Thymus (tissue), 11 donors: ENCODE measurements around the gene PCK2. TPM values are rescaled to one million over a fixed set of nuclear protein-coding genes. Genes with fewer than 3 reads are reported as not detected.

Experiments used
- DNase-seq, 9 donors: peaks; one replicate each; pipeline ENCODE4 v3.0.0-alpha.2; 2013; ENCODE audit warnings: low spot score in 9 of 9, low read depth in 6 of 9, missing footprints in 1 of 9
- H3K27ac ChIP-seq, 2 donors: one replicate each; pipeline ENCODE4 v1.5.1; 2013; ENCODE audit warnings: control low read depth in 1 of 2, low read depth in 1 of 2, low read length in 1 of 2, mild to moderate bottlenecking in 1 of 2, moderate library complexity in 1 of 2
- H3K27me3 ChIP-seq, 2 donors: one replicate each; pipeline ENCODE4 v1.5.1; 2013; ENCODE audit warnings: low read length in 1 of 2; ENCODE audit not compliant: control insufficient read depth in 2 of 2, insufficient read depth in 1 of 2
- H3K36me3 ChIP-seq, 2 donors: one replicate each; pipeline ENCODE4 v1.5.1; 2013; ENCODE audit warnings: low read length in 1 of 2, mild to moderate bottlenecking in 1 of 2, moderate library complexity in 1 of 2; ENCODE audit not compliant: control insufficient read depth in 2 of 2, insufficient read depth in 2 of 2
- H3K4me1 ChIP-seq, 2 donors: one replicate each; pipeline ENCODE4 v1.5.1; 2013; ENCODE audit warnings: low read length in 2 of 2; ENCODE audit not compliant: control insufficient read depth in 2 of 2, insufficient read depth in 2 of 2
- H3K4me3 ChIP-seq, 2 donors: one replicate each; pipeline ENCODE4 v1.5.1; 2013; ENCODE audit warnings: low read length in 2 of 2, control low read depth in 1 of 2, mild to moderate bottlenecking in 1 of 2
- H3K9me3 ChIP-seq, 2 donors: one replicate each; pipeline ENCODE4 v1.5.1; 2013; ENCODE audit warnings: low read length in 1 of 2, mild to moderate bottlenecking in 1 of 2; ENCODE audit not compliant: control insufficient read depth in 2 of 2, insufficient read depth in 1 of 2
- WGBS: extraction: QIAGEN DNeasy Blood & Tissue Kit; methylation state at CpG from one replicate; pipeline ENCODE4 v1.1.7; 2013; 5-methylcytosine and 5-hydroxymethylcytosine counted together
- polyA plus RNA-seq: library from polyadenylated mRNA; stranded (reverse); fragments of 200-250 nt; gene quantifications from one replicate; pipeline ENCODE4 v1.2.3, GENCODE V29; 2013
- total RNA-seq: library from RNA; stranded (reverse); fragments of 120-200 nt; gene quantifications from one replicate; pipeline ENCODE4 v1.2.4, GENCODE V29; 2013
- donor health status: healthy.

The PCK2 gene
- total and polyA plus RNA-seq, 2 donors = 6.7 to 11.6 TPM

- Histone ChIP-seq H3K9me3 (no peaks in the 10 kb centered on the region), H3K36me3 (no peaks in the 10 kb centered on the region), H3K4me3 (no peak overlapping the region), H3K27me3 (peaks cover 0 to 6% of the 10 kb centered on the region in 2 donors), H3K4me1 (peaks cover 3 to 6% of the 10 kb centered on the region in 2 donors), H3K27ac (no peak overlapping the region)
- DNase-seq = no peak
- WGBS = 100% methylated on average over 2 of the region's 2 CpGs
These were observed 6.0 kb upstream of the PCK2 start for GRCh38 chr14:24088095-24088494.

GRCh38 chr14:24089890-24090289 is 4.2 kb upstream of the PCK2 start:
- Histone ChIP-seq H3K4me1 (peaks cover 11 to 20% of the 10 kb centered on the region in 2 donors), H3K9me3 (no peaks in the 10 kb centered on the region), H3K27me3 (no peaks in the 10 kb centered on the region), H3K4me3 (no peak overlapping the region), H3K36me3 (no peaks in the 10 kb centered on the region), H3K27ac (no peak overlapping the region)
- no peak for DNase-seq
- WGBS = 84% methylated on average over 6 of the region's 6 CpGs

GRCh38 chr14:24092110-24092504 is 2.0 kb upstream of the PCK2 start:
- Histone ChIP-seq H3K4me1 (peaks cover 13 to 28% of the 10 kb centered on the region in 2 donors), H3K4me3 (no peak overlapping the region), H3K27ac (no peak overlapping the region), H3K27me3 (no peaks in the 10 kb centered on the region), H3K9me3 (no peaks in the 10 kb centered on the region), H3K36me3 (no peaks in the 10 kb centered on the region)
- DNase-seq = no peak

GRCh38 chr14:24092505-24093206 is 1.5 kb upstream of the PCK2 start:
- Histone ChIP-seq H3K9me3 (no peaks in the 10 kb centered on the region), H3K27me3 (no peaks in the 10 kb centered on the region), H3K36me3 (no peaks in the 10 kb centered on the region), H3K4me1 (peaks cover 13 to 28% of the 10 kb centered on the region in 2 donors), H3K27ac (no peak overlapping the region), H3K4me3 (no peak overlapping the region)
- 84% methylated on average over 4 of the region's 4 CpGs for WGBS
- no peak for DNase-seq

GRCh38 chr14:24093207-24093900 is 757 bp upstream of the PCK2 start:
- Histone ChIP-seq H3K9me3 (no peaks in the 10 kb centered on the region), H3K4me3 (peak overlapping the region; percentile 54 to 90), H3K4me1 (peaks cover 13 to 28% of the 10 kb centered on the region in 2 donors), H3K27ac (peak overlapping the region; percentile 27 to 34), H3K36me3 (peaks cover under 1 to 4% of the 10 kb centered on the region in 2 donors), H3K27me3 (no peaks in the 10 kb centered on the region)
- DNase-seq = no peak
- 85% methylated on average over 19 of the region's 19 CpGs for whole genome bisulfite sequencing

- Histone ChIP-seq H3K4me1 (peaks cover 13 to 28% of the 10 kb centered on the region in 2 donors), H3K36me3 (peaks cover 9 to 11% of the 10 kb centered on the region in 2 donors), H3K27ac (peak overlapping the region; percentile 66 to 97), H3K27me3 (no peaks in the 10 kb centered on the region), H3K9me3 (no peaks in the 10 kb centered on the region), H3K4me3 (peak overlapping the region; percentile 54 to 90)
- DNase-seq = peak in 1 of 9 donors; percentile 16
- WGBS = 10% methylated on average over 14 of the region's 14 CpGs
These were observed 745 bp downstream of the PCK2 start for GRCh38 chr14:24094841-24095270.

- Histone ChIP-seq H3K36me3 (peaks cover 9 to 11% of the 10 kb centered on the region in 2 donors), H3K4me1 (peaks cover 11 to 25% of the 10 kb centered on the region in 2 donors), H3K9me3 (no peaks in the 10 kb centered on the region), H3K27me3 (no peaks in the 10 kb centered on the region), H3K27ac (peak overlapping the region; percentile 9 to 14), H3K4me3 (peak overlapping the region; percentile 2 to 54)
- 56% methylated on average over 12 of the region's 12 CpGs for WGBS
- peak in 1 of 9 donors; percentile 37 for DNase-seq
These were observed 1.4 kb downstream of the PCK2 start for GRCh38 chr14:24095271-24096068.

GRCh38 chr14:24096545-24097181 is 2.6 kb downstream of the PCK2 start:
- Histone ChIP-seq H3K4me1 (peaks cover 9 to 22% of the 10 kb centered on the region in 2 donors), H3K36me3 (peaks cover 9 to 14% of the 10 kb centered on the region in 2 donors), H3K4me3 (no peak overlapping the region), H3K27me3 (no peaks in the 10 kb centered on the region), H3K27ac (no peak overlapping the region), H3K9me3 (no peaks in the 10 kb centered on the region)
- 99% methylated on average over 8 of the region's 8 CpGs for WGBS
- DNase-seq = no peak
